ENCODE results near the gene CFAP119.

- TF ChIP-seq CTCF (conservative IDR thresholded peaks at IDR 0.05; ENCODE audit: low read depth, low read length) = no peak
- no peak for TF ChIP-seq EZH2 (IDR thresholded peaks at IDR 0.05; ENCODE audit: low read length, unreplicated experiment)
These were observed 18.7 kb upstream of the CFAP119 start for GRCh38 chr16:30780549-30780948.
